GM20431 (cell line): Measurements from ENCODE around the gene ZNF10.

Source experiments
- in situ Hi-C: fragments of 300-500 bp; cut with MseI, MboI; formaldehyde crosslinking; loops from one replicate; pipeline ENCODE4 v1.15.0; 2020; ENCODE audit warnings: low sequenced_read_pairs; ENCODE audit not compliant: unreplicated experiment

Gene ZNF10

DNA sequence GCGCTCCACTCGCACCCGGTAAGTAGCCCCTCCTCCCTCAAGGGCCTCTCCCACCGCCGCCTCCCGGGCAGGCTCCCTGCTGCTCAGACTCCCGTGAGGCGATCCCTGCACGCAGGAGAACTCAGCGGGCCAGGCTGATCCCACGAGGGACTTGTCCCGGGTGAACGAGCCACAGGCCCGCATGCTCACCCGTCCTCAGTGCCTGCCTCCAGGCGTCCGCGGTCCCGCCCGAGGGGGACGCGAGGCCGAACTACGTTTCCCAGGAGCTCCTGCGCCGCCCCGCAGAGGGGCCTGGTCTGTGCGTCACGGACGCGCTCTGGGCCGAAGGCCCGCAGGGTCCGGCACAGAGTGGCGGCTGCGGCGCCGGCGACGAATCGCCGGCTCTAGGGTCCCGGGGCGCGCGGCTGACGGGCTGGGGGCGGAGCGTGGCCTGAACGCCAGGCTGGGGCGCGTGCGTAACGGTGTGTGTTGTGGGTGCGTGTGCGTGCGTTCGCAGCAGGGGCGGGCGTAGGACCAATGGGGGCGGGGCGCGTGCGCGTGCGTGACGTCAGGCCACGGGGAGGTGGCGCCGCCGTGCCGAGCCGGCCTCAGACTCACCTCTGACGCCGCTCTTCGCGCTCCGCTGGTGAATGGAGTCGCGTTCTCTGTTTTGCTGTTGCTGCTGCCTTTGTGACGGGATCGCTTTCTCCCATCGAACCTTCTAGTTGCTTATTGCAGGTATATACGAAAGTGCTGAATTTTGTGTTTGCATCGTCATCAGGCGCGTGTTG is at the start of gene ZNF10, which contains the start of gene ZNF891:
ZNF10 (plus strand) TSS at position 590 of the 770 bp plus-strand sequence. CDS start 13,866 bp downstream, outside the sequence.
ZNF891 (minus strand) TSS at position 237 of the 770 bp plus-strand sequence. CDS start 8,356 bp downstream, outside the sequence.
- in situ Hi-C loops, result no loop called here

- in situ Hi-C loops, result no loop called here
These were observed 49.2 kb upstream of the ZNF10 start for GRCh38 chr12:133081159-133081780.

- in situ Hi-C loops, result no loop called here
These were observed 47.1 kb upstream of the ZNF10 start for GRCh38 chr12:133083345-133083744.

GRCh38 chr12:133105620-133106019 is 24.8 kb upstream of the ZNF10 start:
- in situ Hi-C loops, result no loop called here

DNA sequence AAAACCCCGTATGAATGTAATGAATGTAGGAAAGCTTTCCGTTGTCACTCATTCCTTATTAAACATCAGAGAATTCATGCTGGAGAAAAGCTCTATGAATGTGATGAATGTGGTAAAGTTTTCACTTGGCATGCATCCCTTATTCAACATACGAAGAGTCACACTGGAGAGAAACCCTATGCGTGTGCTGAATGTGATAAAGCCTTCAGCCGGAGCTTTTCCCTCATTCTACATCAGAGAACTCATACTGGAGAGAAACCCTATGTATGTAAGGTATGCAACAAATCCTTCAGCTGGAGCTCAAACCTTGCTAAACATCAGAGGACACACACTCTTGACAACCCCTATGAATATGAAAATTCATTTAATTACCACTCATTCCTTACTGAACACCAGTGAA is 24.2 kb upstream of the ZNF10 start:
- in situ Hi-C loops, result no loop called here

GRCh38 chr12:133107121-133107520 is 23.3 kb upstream of the ZNF10 start:
- in situ Hi-C loops, result no loop called here

GRCh38 chr12:133108150-133108549 is 22.3 kb upstream of the ZNF10 start:
- in situ Hi-C loops, result no loop called here

DNA sequence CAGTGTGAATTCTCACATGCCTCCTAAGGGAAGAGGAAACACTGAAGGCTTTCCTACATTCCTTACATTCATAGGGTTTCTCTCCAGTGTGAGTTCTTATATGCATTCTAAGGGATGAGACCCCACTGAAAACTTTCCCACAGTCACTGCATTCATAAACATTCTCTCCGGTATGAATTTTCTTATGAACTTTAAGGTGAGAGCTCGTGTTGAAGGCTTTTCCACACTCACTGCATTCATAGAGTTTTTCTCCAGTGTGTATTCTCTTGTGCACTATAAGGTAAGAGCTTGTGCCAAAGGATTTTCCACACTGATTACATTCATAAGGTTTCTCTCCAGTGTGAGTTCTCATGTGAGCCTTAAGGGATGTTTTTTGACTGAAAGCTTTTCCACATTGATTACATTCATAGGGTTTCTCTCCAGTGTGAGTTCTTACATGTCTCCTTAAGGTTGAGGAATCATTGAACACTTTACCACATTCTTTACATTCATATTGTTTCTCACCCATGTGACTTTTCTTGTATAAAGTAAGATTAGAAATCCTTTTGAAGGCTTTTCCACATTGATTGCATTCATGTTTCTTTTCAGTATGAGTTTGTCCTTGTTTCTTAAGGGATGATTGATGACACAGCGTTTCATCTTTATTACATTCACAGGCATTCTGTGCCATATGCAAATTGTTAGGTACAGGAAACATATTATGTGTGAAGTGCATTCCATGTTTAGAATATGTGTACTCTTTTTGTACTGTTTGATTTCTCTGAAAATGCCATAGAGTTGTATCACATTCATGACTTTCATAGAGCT is 9.8 kb upstream of the ZNF10 start:
- in situ Hi-C loops, result no loop called here

DNA sequence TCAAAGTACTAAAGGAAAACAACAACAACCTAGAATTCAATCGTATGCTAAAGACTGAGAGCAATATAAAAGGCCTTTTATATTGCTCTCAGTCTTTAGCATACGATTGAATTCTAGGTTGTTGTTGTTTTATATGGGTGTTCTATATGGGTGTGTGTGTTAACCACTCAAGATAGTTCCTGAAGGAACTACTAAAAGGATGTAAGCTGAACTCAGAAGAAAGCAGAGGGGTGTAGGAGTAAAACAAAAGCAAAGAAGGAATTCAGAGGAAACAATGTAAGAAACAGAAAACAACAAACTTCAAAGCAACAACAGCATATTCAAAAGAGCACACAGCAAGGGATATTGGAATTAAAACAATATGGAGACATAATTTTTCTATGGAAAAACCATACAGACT is 5.8 kb upstream of the ZNF10 start:
- in situ Hi-C loops, result no loop called here

DNA sequence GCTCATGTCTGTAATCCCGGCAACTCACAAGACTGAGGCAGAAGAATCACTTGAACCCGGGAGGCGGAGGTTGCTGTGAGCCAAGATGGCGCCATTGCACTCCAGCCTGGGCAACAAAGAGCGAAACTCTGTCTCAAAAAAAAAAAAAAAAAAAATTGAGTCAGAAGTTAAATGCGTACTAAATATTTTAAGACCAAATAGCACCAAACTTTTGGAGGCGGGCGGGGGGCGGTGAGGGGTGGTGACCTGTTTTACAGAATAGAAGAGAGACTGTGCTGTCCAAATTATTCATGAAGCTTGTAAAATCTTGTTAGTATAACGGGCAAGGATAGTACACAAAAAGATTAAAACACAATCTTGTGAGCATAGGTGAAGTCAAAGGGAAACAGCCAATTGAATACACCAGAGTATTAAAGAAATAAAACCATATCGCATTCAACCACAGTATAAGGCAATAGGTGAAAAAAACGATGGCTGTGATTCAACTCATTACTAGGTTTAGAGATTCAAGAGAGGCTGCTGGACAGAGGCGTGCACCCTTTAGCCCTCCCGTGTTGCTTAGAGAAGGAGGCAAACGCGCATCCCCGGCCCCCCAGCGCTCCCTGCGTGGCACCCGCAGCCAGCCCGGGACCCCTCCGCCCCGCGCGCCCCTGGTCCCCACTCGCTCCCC is 924 bp upstream of the ZNF10 start:
- in situ Hi-C loops, result no loop called here

GRCh38 chr12:133130808-133131128 is 341 bp downstream of the ZNF10 start:
- in situ Hi-C loops, result no loop called here

DNA sequence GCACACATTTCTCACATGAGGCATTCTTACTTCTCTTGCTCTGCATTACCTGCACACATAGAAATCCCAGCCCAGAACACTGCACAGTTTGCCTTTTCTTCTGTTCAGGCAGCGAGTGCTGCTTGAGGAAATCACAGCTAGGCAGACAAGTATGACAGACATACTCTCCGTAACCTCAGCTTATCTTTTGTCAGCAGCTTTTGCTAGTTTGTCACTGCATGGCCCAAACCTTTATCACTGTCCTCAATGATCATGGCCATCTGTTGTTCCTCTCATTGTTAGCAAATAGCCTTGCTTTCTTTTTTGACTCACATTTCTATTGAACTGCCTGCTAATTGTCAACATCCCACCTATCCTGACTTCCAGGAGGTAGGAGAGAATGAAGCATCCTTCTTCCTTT is 5.3 kb downstream of the ZNF10 start:
- in situ Hi-C loops, result no loop called here

GRCh38 chr12:133145981-133146380 is 15.6 kb downstream of the ZNF10 start:
- in situ Hi-C loops, result no loop called here

GRCh38 chr12:133156125-133156690 is 25.8 kb downstream of the ZNF10 start:
- in situ Hi-C loops, result no loop called here

DNA sequence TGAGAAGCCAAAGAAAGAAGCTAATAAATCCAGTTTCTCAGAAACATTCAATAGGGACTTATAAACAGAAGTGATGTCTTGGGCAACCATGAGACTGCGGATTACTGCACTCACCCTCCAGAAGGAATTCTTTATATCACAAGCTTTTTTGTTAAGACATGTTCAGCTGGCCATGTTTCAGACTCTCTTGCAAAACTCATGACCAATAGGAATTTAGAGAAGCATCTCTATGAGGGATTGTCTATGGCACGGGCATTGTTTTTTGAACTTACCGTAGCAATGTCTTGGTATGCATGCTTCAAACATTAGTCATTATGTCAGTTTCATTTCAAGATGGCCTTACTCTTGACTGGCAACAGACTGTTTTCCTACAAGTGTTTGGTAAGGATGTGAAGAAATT is 35.3 kb downstream of the ZNF10 start:
- in situ Hi-C loops, result no loop called here

- in situ Hi-C loops, result no loop called here
These were observed 42.1 kb downstream of the ZNF10 start for GRCh38 chr12:133172491-133172890.

GRCh38 chr12:133174901-133175300 is 44.5 kb downstream of the ZNF10 start:
- in situ Hi-C loops, result no loop called here

DNA sequence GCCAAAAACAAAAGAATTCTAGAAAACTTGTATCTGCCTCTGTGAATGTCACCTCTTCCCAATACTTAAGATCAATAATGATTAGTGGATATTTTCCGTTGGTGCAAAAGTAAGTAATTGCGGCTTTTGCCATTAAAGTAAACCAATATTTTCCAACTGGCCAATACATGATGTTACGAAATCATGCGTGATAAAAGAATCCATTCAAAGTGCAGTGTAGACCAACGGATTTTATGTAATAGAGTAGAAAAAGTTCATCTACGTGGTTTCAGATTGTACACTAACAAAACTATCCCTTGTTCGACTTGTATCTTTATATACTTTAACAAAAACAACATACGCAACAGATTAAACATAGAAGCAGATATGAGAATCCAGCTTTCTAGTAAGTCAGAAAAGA is 50.2 kb downstream of the ZNF10 start:
- in situ Hi-C loops, result no loop called here

DNA sequence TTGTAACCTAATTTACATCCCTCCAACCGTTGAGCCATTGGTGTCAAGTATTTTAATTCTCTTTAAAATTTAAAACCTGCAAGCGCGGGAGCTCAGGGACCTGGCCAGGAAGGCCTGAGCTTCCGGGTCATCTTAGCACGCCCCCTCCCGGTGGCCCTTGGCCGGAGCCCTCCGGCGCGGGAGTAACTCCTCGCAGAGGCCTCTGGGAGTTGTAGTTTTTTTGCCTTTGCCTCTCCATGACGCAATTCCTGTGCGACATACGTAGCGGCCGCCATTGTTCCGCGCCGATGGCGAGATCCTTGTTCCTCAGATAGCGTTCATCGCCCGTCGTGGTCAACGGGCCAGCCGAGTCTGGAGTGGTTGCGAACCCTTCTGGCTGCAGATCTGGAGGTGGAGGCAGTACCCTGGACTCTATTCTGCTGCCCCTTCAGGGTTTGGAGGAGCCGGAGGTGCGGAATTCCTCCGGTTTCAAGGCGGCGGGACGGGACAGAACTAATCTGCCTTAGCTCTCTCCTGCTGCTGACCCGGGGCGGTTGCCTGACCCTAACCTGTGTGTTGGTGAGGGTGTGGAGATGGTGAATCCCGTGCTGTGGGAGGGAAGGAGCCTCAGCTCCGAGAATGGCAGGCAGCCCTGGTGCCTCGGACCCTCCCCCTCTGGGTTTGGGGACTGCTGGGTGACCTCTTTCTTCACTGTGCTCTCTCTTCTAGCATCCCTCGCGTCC is 51.0 kb downstream of the ZNF10 start, which contains the start of gene ZNF268:
ZNF268 (plus strand) TSS at position 258 of the 722 bp plus-strand sequence. CDS start 503 bp downstream, outside the sequence.
- in situ Hi-C loops, result no loop called here
